Measurements from ENCODE around the gene TENM4. TPM values are rescaled to one million over a fixed set of nuclear protein-coding genes. Genes with fewer than 3 reads are reported as not detected.

The TENM4 gene
- total RNA-seq, 1 donor from 2014 or later, result not detected

- Mint-ChIP-seq H3K27ac (no peak overlapping the region), H3K9me3 (no peaks in the 10 kb centered on the region), H3K27me3 (ENCODE audit: low read depth) (no peaks in the 10 kb centered on the region), H3K4me3 (ENCODE audit: low read depth) (no peak overlapping the region), H3K36me3 (ENCODE audit: low read depth) (no peaks in the 10 kb centered on the region), H3K4me1 (ENCODE audit: low read depth) (no peaks in the 10 kb centered on the region)
- no peak for DNase-seq (ENCODE audit: low spot score)
- intact Hi-C loops (cut with micrococcal nuclease), result no loop called here
These were observed 166.0 kb downstream of the TENM4 start for GRCh38 chr11:79274636-79275331.

DNA sequence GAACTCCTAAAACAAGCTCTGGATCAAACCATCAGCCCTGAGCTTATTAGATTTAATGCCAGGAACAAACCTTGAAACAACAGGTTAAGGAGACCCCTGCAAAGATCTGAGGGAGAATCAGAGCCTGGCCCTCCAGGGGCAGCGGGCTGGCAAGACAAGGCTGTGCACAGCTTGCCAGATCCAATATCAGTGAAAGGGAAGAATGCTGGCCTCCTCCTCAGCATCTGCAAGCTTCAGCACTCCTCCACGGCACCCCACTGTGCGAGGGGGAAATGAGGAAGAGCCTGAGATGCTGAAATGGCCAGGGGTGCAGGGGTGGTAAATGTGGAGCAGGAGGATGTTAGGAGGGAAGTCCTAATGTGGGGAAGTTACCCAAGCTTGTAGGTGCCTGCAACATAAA, 167.0 kb downstream of the TENM4 start:
- no peak for DNase-seq (ENCODE audit: low spot score)
- no peaks in the 10 kb centered on the region for H3K4me1 Mint-ChIP-seq (ENCODE audit: low read depth)
- H3K27me3 Mint-ChIP-seq (ENCODE audit: low read depth), result no peaks in the 10 kb centered on the region
- intact Hi-C loops (cut with micrococcal nuclease), result no loop called here
- H3K27ac Mint-ChIP-seq, result no peak overlapping the region
- H3K9me3 Mint-ChIP-seq, result no peaks in the 10 kb centered on the region
- H3K4me3 Mint-ChIP-seq (ENCODE audit: low read depth), result no peak overlapping the region
- H3K36me3 Mint-ChIP-seq (ENCODE audit: low read depth), result no peaks in the 10 kb centered on the region

- Mint-ChIP-seq H3K4me1 (ENCODE audit: low read depth) (no peaks in the 10 kb centered on the region), H3K27ac (no peak overlapping the region), H3K9me3 (no peaks in the 10 kb centered on the region), H3K4me3 (ENCODE audit: low read depth) (no peak overlapping the region), H3K27me3 (ENCODE audit: low read depth) (no peaks in the 10 kb centered on the region), H3K36me3 (ENCODE audit: low read depth) (no peaks in the 10 kb centered on the region)
- intact Hi-C loops (cut with micrococcal nuclease), result no loop called here
- no peak for DNase-seq (ENCODE audit: low spot score)
These were observed 171.1 kb downstream of the TENM4 start for GRCh38 chr11:79269611-79270307.

GRCh38 chr11:79266396-79266795, 174.4 kb downstream of the TENM4 start:
- Mint-ChIP-seq H3K4me3 (ENCODE audit: low read depth) (no peak overlapping the region), H3K27ac (no peak overlapping the region), H3K36me3 (ENCODE audit: low read depth) (no peaks in the 10 kb centered on the region), H3K4me1 (ENCODE audit: low read depth) (no peaks in the 10 kb centered on the region), H3K9me3 (no peaks in the 10 kb centered on the region), H3K27me3 (ENCODE audit: low read depth) (no peaks in the 10 kb centered on the region)
- intact Hi-C loops (cut with micrococcal nuclease), result no loop called here
- DNase-seq (ENCODE audit: low spot score), result no peak

- no peaks in the 10 kb centered on the region for H3K9me3 Mint-ChIP-seq
- H3K27ac Mint-ChIP-seq, result no peak overlapping the region
- DNase-seq (ENCODE audit: low spot score), result no peak
- no peaks in the 10 kb centered on the region for H3K36me3 Mint-ChIP-seq (ENCODE audit: low read depth)
- no peaks in the 10 kb centered on the region for H3K4me1 Mint-ChIP-seq (ENCODE audit: low read depth)
- intact Hi-C loops (cut with micrococcal nuclease), result no loop called here
- no peak overlapping the region for H3K4me3 Mint-ChIP-seq (ENCODE audit: low read depth)
- H3K27me3 Mint-ChIP-seq (ENCODE audit: low read depth), result no peaks in the 10 kb centered on the region
These were observed 175.0 kb downstream of the TENM4 start for GRCh38 chr11:79265756-79266322.

- H3K27me3 Mint-ChIP-seq (ENCODE audit: low read depth), result no peaks in the 10 kb centered on the region
- intact Hi-C loops (cut with micrococcal nuclease), result no loop called here
- H3K4me3 Mint-ChIP-seq (ENCODE audit: low read depth), result no peak overlapping the region
- DNase-seq (ENCODE audit: low spot score), result no peak
- H3K27ac Mint-ChIP-seq, result no peak overlapping the region
- no peaks in the 10 kb centered on the region for H3K4me1 Mint-ChIP-seq (ENCODE audit: low read depth)
- H3K9me3 Mint-ChIP-seq, result no peaks in the 10 kb centered on the region
- H3K36me3 Mint-ChIP-seq (ENCODE audit: low read depth), result no peaks in the 10 kb centered on the region
These were observed 176.5 kb downstream of the TENM4 start for GRCh38 chr11:79264284-79264683.

- no peak for DNase-seq (ENCODE audit: low spot score)
- no peaks in the 10 kb centered on the region for H3K36me3 Mint-ChIP-seq (ENCODE audit: low read depth)
- H3K4me1 Mint-ChIP-seq (ENCODE audit: low read depth), result no peaks in the 10 kb centered on the region
- no peaks in the 10 kb centered on the region for H3K27me3 Mint-ChIP-seq (ENCODE audit: low read depth)
- intact Hi-C loops (cut with micrococcal nuclease), result no loop called here
- no peak overlapping the region for H3K4me3 Mint-ChIP-seq (ENCODE audit: low read depth)
- no peak overlapping the region for H3K27ac Mint-ChIP-seq
- H3K9me3 Mint-ChIP-seq, result no peaks in the 10 kb centered on the region
These were observed 177.8 kb downstream of the TENM4 start for GRCh38 chr11:79263001-79263400.

GRCh38 chr11:79262221-79262620, 178.6 kb downstream of the TENM4 start:
- no peaks in the 10 kb centered on the region for H3K9me3 Mint-ChIP-seq
- DNase-seq (ENCODE audit: low spot score), result no peak
- H3K27me3 Mint-ChIP-seq (ENCODE audit: low read depth), result no peaks in the 10 kb centered on the region

GRCh38 chr11:79261684-79262083, 179.1 kb downstream of the TENM4 start:
- Mint-ChIP-seq H3K4me1 (ENCODE audit: low read depth) (no peaks in the 10 kb centered on the region), H3K27ac (no peak overlapping the region), H3K36me3 (ENCODE audit: low read depth) (no peaks in the 10 kb centered on the region), H3K4me3 (ENCODE audit: low read depth) (no peak overlapping the region), H3K27me3 (ENCODE audit: low read depth) (no peaks in the 10 kb centered on the region), H3K9me3 (no peaks in the 10 kb centered on the region)
- intact Hi-C loops (cut with micrococcal nuclease), result no loop called here
- no peak for DNase-seq (ENCODE audit: low spot score)

More at GRCh38 chr11:79262221-79262620, 178.6 kb downstream of the TENM4 start:
- Mint-ChIP-seq H3K4me3 (ENCODE audit: low read depth) (no peak overlapping the region), H3K36me3 (ENCODE audit: low read depth) (no peaks in the 10 kb centered on the region), H3K27ac (no peak overlapping the region), H3K4me1 (ENCODE audit: low read depth) (no peaks in the 10 kb centered on the region)
- intact Hi-C loops (cut with micrococcal nuclease), result no loop called here

DNA sequence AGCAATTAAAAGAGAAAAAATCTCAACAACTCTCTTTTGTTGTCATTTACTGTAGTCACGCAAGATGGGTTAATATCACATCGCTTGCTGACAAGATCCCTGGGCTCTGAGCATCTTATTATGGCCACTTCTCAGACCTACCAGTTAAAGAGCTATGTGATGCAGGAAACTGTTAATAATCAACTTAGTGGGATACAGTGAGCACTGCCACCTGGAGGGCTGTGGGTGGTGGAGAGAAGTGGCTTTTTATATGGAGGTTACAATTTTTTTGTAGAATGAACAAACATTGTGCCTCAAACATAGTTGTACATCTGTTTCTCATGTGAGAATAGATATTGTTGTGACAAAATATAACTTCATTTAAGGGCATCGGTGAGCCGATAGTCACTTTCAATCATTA, 181.0 kb downstream of the TENM4 start:
- H3K9me3 Mint-ChIP-seq, result no peaks in the 10 kb centered on the region
- H3K27ac Mint-ChIP-seq, result no peak overlapping the region
- no peaks in the 10 kb centered on the region for H3K4me1 Mint-ChIP-seq (ENCODE audit: low read depth)
- no peaks in the 10 kb centered on the region for H3K27me3 Mint-ChIP-seq (ENCODE audit: low read depth)
- no peak for DNase-seq (ENCODE audit: low spot score)
- H3K4me3 Mint-ChIP-seq (ENCODE audit: low read depth), result no peak overlapping the region
- intact Hi-C loops (cut with micrococcal nuclease), result no loop called here
- H3K36me3 Mint-ChIP-seq (ENCODE audit: low read depth), result no peaks in the 10 kb centered on the region

DNA sequence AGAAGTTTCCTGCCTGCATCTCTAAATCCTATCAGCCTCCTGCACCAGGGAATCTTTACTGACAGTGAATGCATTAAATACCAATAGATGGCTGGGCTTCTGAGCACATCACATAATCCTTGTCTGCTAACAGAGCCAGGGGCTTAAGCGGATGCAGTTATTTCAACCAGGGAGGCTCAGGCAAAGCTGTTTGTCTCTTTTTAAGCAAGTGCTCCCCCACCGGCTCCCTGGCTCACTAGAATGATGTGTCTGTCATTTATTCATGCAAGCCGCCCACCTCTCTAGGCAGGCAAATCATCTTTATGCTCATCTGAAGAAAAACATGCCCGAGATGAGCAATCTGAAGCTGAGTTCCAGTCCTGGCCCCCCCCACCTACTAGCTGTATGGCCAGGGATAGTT, 182.3 kb downstream of the TENM4 start:
- H3K36me3 Mint-ChIP-seq (ENCODE audit: low read depth), result no peaks in the 10 kb centered on the region
- H3K4me1 Mint-ChIP-seq (ENCODE audit: low read depth), result no peaks in the 10 kb centered on the region
- intact Hi-C loops (cut with micrococcal nuclease), result no loop called here
- no peak overlapping the region for H3K27ac Mint-ChIP-seq
- H3K4me3 Mint-ChIP-seq (ENCODE audit: low read depth), result no peak overlapping the region
- H3K9me3 Mint-ChIP-seq, result no peaks in the 10 kb centered on the region
- no peaks in the 10 kb centered on the region for H3K27me3 Mint-ChIP-seq (ENCODE audit: low read depth)
- DNase-seq (ENCODE audit: low spot score), result no peak

DNA sequence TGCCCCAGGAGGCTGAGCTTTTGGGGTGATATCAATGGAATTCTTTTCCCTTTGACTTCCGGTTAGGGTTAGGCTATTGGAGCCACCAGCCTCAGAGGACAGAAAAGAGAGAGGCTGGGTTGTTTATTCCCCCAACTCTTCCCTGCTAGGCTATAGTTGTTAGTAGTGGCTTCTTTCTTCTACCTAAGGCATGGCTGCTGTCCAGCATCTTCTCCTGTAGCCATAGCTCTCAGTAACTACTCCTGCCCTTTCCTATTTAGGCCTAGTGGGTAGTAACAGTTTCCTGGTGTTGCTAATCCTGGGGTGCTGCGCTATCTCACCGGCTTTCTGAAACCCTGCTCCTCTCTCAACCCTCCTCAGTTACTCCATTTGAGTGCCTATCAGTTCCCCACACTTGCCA, 184.9 kb downstream of the TENM4 start:
- H3K36me3 Mint-ChIP-seq (ENCODE audit: low read depth), result no peaks in the 10 kb centered on the region
- no peak for DNase-seq (ENCODE audit: low spot score)
- intact Hi-C loops (cut with micrococcal nuclease), result no loop called here
- no peaks in the 10 kb centered on the region for H3K27me3 Mint-ChIP-seq (ENCODE audit: low read depth)
- H3K4me1 Mint-ChIP-seq (ENCODE audit: low read depth), result no peaks in the 10 kb centered on the region
- no peak overlapping the region for H3K4me3 Mint-ChIP-seq (ENCODE audit: low read depth)
- no peaks in the 10 kb centered on the region for H3K9me3 Mint-ChIP-seq
- H3K27ac Mint-ChIP-seq, result no peak overlapping the region

DNA sequence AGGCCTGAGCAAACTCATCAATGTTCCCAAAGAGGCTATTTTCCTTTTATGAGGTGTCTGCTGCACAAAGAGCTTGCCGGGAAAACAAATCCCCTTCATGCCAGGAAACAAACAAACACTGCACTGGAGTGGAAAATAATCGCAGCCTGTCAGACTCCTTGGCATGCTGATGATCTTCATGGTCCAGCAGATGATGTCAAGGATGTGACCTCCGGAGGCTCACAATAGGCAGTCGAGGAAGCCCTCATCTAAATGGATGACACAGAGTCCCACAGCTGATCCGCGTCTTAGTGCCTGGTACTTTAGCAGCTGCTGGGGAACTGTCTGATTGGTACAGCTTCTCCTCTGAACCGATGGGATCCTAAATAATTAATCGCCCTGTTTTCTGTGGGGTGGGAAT, 187.6 kb downstream of the TENM4 start:
- no peak for DNase-seq (ENCODE audit: low spot score)
- H3K9me3 Mint-ChIP-seq, result no peaks in the 10 kb centered on the region
- no peak overlapping the region for H3K27ac Mint-ChIP-seq
- H3K4me1 Mint-ChIP-seq (ENCODE audit: low read depth), result no peaks in the 10 kb centered on the region
- H3K27me3 Mint-ChIP-seq (ENCODE audit: low read depth), result no peaks in the 10 kb centered on the region
- no peaks in the 10 kb centered on the region for H3K36me3 Mint-ChIP-seq (ENCODE audit: low read depth)
- intact Hi-C loops (cut with micrococcal nuclease), result no loop called here
- no peak overlapping the region for H3K4me3 Mint-ChIP-seq (ENCODE audit: low read depth)

All from activated T-helper 2 cell treated with anti-CD3 and anti-CD28 coated beads, Interferon-gamma antibody, Interleukin-2, Interleukin-4, amounts not matched to agents 10 μg/mL and 5 μg/mL and 100 μg/mL, durations not matched to agents 14 hours and 24 hours and 36 hours (primary cell).